ENCODE results near the gene COG8.

DNA sequence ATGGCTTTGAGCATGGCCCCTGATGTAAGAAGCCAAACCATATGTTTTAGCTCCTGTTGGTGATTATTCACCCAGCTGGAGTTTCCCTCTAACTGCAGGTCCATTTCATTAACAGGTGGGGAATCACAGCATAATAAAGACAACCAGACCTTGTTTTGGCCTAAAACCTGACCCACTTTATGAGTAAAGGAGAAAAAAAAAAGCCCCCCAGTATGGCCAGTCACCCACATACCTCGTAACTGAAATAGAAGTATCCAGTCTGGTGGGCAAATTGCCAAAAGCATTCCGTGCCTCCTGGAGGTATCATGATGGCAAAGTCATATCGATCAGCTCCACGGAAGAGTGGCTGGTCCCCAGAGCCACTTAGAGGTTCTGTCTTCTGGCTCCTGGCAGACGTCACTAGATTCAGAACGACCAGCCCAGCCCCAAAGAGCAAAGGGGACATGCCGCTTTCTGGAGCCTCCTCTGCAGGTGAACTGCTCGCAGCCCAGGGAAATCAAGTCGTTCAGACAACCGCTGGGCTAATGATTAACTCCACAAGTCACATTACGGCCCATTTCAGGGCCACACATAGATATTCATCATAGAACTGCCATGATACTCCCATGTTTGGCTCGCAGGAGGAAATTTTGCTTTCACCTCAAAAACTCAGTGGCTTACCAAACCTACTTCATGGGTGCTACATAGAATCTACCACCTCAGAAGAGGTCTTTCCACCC is 12.1 kb upstream of the COG8 start, which contains the start of gene TMED6:
- TF ChIP-seq POLR2A (IDR thresholded peaks at IDR 0.05; ENCODE audit: low read length) (no peak), GATA1 (IDR thresholded peaks at IDR 0.05; ENCODE audit: low read depth, low read length) (no peak)

Measured in erythroblast (primary cell).